Left lobe of liver (tissue), 2 donors: ENCODE measurements around the gene SUCO. TPM values are rescaled to one million over a fixed set of nuclear protein-coding genes. Genes with fewer than 3 reads are reported as not detected.
"Not testable (repeated sequence)": the region's sequence is repeated elsewhere in the genome, so short reads cannot be mapped to it uniquely, and the experiment has no call there.

Experiments
- ATAC-seq: fragments of 200-7000 bp; cut with Tn5 transposase; one replicate; pipeline ENCODE4 v1.9.1; 2020; ENCODE audit warnings: mild to moderate bottlenecking, moderate library complexity
- DNase-seq: peaks from one replicate; pipeline ENCODE4 v3.0.0-alpha.2; 2020; ENCODE audit warnings: low spot score
- total RNA-seq: library from RNA; stranded (reverse); gene quantifications from one replicate; pipeline ENCODE4 v1.2.1, GENCODE V29; 2021
- donor health status: DM: no; HTN: no; CAD: no; lungs with moderate emphysema.
- donor health status: DM: no; HTN: yes; CAD: no.

Gene SUCO, protein sequence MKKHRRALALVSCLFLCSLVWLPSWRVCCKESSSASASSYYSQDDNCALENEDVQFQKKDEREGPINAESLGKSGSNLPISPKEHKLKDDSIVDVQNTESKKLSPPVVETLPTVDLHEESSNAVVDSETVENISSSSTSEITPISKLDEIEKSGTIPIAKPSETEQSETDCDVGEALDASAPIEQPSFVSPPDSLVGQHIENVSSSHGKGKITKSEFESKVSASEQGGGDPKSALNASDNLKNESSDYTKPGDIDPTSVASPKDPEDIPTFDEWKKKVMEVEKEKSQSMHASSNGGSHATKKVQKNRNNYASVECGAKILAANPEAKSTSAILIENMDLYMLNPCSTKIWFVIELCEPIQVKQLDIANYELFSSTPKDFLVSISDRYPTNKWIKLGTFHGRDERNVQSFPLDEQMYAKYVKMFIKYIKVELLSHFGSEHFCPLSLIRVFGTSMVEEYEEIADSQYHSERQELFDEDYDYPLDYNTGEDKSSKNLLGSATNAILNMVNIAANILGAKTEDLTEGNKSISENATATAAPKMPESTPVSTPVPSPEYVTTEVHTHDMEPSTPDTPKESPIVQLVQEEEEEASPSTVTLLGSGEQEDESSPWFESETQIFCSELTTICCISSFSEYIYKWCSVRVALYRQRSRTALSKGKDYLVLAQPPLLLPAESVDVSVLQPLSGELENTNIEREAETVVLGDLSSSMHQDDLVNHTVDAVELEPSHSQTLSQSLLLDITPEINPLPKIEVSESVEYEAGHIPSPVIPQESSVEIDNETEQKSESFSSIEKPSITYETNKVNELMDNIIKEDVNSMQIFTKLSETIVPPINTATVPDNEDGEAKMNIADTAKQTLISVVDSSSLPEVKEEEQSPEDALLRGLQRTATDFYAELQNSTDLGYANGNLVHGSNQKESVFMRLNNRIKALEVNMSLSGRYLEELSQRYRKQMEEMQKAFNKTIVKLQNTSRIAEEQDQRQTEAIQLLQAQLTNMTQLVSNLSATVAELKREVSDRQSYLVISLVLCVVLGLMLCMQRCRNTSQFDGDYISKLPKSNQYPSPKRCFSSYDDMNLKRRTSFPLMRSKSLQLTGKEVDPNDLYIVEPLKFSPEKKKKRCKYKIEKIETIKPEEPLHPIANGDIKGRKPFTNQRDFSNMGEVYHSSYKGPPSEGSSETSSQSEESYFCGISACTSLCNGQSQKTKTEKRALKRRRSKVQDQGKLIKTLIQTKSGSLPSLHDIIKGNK (N-terminal part only)
- 6.1 TPM for total RNA-seq

DNA sequence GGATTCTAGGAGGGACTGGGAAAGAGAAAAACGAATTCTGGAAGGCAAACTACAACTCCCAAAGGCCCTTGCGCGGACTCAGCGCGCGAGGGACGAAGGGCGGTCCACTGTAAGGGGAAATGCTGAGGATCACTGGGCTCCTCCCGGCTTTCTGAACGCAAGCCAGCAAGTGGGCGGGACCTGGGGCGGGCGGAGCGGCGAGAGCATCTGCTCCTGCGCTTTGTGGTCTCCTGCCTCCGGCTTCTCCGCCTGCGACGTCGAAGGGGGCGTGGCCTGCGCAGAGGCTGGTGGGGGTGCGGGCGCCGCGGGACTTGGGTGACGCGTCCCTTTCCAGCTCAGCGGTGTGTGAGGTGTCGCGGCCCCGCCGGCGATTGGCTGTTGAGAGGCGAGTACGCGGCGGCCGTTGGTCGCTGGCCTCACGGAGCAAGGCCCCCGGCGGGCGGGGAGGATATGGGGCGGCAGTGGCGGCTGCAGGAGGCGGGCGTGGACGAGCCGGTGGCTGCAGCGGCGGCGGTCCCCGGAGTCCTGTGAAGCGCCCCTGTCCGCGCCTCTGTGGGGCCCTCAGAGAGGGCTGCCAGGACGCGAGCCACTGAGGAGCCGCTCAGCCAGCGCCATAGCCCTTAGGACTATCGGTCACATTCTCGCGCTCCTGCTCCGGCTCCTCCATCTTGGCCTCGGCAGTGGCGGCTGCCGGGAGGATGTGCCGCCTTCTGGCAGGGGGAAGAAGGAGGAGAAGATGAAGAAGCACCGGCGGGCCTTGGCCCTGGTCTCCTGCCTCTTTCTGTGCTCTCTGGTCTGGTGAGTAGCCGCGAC is at the start of gene SUCO:
Gene SUCO (plus strand): TSS at position 451 of the 813 bp plus-strand sequence. CDS start 286 bp downstream, at position 737.
- ATAC-seq: peak; percentile 91
- peak; percentile 100 for DNase-seq

DNA sequence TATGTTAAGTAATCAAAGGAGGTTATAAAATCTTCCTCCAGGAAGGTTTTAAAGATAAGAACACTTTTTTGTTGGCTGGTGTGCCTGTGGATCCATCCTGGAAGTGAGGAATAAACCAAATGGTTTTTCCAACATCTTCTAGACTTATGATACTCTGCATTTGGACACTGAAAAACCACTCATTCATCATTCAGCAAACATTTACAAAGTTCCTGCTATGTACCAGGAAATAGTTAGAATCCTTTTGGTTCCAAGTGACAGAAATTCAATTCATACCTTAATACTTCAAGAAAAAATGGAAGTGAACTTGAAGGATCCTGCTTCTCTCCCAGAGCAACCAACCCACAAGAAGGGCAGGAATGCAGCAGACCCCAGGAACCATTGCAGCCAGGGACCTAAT is 49.5 kb upstream of the SUCO start:
- DNase-seq (no peak), ATAC-seq (no peak)

DNA sequence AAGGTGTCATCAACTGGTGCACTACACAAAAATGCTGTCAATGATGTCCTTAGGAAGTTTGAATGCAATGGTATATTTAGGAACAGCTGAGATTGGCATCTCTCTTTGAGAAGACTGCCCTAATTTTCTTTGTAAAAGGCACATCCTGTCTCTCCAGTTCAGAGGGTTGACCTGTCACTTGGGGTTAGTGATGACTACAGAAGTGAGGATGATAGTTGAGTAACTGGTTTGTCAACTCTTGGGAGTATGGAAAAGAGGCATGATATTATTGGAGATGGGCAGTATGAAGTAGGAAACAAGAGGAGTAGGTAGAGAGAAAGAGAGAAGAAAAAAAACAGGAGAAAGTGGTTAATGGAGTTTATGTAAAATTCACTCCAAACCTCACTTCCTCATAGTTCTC is 48.7 kb upstream of the SUCO start:
- ATAC-seq (no peak), DNase-seq (no peak)

DNA sequence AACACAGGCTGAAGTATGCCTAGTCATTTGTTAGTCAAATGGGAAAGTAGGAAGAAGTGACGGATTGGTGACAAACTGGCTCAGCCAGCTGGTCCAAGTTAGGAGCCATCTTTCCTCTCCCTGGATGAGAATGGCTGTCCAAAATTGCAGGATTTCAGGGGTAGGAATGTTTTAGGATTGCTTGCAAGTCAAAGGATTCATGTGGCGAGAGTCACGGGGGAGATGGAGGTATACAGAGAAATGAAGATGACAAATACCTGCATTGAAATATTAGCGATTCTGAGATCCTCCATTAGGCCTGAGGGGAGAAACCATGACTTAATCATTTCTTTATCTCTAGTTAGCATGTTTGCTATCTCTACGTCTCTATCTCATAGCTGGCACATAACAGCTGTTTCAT is 47.3 kb upstream of the SUCO start:
- ATAC-seq (no peak), DNase-seq (no peak)

DNA sequence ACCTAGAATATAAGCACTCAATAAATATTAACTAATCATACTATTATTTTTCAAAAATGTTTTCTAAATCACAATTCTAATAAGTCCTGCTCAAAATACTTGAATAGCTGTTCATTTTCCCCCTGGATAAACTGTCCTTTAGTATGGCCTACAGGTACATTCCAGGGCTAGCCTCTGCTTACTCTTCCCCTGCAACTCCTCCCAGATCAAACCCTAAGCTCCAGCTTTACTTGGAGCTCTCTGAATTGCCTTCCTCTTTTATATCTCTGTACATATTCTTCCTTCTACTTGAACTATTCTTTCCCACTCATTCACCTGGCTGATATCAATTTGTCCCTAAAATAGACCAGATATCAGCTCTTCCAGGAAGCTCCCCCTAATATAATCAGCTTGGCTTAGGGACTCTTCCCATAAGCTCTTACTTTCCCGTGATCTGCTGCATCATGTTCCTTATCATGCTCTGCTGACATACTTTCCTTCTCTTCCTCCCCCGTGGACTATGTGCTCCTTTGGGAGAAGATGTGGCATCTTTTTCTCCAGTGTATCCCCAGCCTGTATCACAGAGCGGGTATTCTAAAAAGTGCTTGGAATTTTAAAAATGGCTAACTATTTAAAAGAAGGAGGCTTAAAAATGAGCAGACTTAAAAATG is 46.0 kb upstream of the SUCO start:
- DNase-seq (no peak), ATAC-seq (no peak)

DNA sequence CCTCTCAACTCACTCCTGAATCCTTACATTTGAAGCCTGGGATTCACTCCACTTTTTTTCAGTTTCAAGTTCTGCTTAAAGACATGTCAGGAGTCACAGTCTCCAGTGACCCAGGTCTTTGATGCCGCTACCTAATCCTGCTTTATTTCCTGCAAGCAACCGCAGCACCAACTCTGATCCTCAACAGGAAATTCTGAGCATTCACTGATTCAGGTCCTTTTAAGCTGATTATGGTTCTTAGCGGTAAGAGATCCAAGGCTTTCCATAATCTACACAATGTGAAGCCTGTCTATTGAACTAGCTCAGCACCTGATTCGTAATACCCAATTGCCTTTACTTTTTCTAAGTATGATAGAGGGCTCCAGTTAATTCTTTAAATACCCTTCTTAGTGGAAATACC is 45.4 kb upstream of the SUCO start:
- ATAC-seq (no peak), DNase-seq (no peak)

DNA sequence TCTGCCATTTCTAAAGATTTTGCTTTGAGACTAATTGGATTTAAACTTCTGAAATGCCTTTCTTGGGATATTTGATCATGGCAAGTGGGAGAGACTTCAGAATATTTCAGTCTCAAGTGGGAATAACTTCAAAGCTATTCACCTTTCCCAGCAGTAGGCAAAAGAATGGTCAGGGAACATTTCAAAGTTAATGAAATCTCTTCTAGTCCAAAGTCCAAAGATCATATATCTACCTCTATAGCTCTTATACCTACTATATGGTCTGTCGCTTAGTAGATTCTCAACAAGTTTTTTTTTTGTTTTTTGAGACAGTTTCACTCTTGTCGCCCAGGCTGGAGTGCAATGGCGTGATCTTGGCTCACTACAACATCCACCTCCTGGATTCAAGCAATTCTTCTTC is 44.6 kb upstream of the SUCO start:
- ATAC-seq: no peak
- no peak for DNase-seq

DNA sequence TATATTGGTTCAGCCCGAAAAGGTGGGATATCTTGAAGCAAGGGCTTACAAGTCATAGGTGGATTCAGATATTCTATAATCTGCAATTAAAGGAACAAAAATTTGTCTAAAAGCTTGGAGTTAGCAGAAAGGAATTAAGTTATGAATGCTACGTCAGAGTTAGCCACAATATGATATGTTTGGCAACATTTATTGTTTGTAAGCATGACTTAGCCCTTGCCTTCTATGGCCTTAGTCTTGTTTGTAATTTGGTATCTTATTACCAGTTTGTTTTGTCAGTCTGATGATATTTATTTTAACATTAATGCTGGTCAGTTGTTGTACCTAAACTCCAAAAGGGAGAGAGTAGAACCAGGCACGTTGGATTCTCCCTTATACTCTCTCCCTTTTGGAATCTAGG is 43.1 kb upstream of the SUCO start:
- no peak for ATAC-seq
- no peak for DNase-seq

DNA sequence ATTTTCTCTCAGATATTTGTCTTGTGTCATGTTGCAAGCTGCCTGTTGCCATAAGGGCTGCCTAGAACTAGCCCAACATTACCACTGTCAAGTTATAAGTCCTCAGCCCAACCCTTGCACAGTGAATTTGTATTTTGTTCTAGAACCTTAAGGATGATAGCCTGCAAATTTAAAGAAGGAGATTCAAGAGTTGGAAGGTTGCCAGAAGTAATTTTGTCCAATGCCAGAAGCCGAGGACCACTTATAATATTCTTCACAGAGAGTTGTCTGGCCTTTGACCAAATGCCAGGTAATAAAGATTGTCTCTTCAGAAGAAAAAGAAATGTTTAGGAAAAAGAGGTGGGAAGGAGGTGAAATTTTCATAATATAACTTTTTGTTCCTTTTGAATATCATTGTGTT is 40.5 kb upstream of the SUCO start:
- no peak for DNase-seq

DNA sequence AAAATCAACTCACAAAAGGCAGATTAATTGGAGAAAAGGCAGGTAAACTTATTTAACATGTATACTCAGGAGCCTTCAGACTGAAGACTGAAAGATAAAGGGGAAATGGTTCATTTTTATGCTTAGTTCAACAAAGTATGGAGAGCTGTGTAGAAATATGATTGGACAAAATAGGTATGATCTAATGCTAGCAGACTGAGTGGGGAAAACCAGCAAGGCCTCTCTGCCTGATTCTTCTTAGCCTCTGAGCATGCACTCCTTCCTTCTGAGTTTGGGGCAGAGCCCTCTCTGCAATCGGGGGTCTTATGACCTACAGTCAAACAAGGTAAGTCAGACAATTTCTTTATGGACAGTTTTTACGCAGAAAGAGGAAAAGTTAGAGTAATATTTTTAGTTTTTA is 38.8 kb upstream of the SUCO start:
- DNase-seq (no peak), ATAC-seq (no peak)

More for the DNA sequence above, 40.5 kb upstream of the SUCO start:
- no peak for ATAC-seq

DNA sequence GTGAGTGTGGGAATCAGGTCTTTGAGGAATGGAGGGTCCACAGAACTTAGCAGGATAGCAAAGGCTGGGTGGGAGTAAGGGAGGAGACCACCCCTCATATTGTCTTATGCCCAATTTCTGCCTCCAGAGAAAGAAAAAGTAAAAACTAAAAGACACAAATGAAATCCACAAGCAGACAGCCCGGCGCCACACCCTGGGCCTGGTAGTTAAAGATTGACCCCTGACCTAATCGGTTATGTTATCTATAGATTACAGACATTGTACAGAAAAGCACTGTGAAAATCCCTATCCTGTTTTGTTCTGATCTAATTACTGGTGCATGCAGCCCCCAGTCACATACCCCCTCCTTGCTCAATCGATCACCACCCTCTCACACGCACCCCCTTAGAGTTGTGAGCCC is 36.8 kb upstream of the SUCO start:
- not testable (repeated sequence) for DNase-seq, ATAC-seq

DNA sequence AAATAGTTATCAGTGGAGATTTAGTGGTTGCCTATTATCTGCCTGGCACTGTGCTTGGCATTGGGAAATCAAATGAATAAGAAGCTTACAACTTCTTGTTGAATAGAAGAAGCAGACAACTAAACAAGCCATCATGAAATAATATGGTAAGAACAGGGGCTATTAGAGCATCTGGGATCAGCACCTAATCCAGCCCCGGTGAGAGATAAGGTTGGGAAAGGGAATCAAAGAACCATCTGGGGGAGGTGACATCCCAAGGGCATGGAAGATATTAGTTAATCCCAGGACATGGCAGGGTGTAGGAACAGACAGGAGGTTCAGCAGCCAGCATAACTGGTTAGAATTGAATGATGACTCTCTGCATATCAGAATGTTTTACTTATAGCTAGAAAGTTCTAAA is 36.3 kb upstream of the SUCO start:
- ATAC-seq (no peak), DNase-seq (no peak)

DNA sequence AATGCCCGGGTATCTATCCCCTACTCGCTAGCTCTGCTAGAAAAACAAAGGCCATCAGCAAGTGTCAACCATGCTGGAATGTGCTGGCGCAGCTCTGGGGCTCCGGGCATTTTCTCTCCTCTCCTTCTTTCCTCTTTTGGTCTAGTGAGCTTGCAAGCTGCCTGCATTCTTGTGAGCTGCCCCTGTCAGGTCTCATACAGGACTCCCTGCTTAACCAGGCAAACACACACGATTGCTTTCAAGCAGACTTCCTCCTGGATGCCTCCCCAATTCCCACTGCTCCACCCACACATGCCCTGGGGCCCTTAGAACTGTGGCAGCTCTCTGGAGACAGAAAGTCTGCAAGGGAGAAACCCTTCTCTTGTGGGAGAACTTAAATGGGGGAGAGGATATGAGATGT is 35.7 kb upstream of the SUCO start:
- ATAC-seq (no peak), DNase-seq (no peak)

DNA sequence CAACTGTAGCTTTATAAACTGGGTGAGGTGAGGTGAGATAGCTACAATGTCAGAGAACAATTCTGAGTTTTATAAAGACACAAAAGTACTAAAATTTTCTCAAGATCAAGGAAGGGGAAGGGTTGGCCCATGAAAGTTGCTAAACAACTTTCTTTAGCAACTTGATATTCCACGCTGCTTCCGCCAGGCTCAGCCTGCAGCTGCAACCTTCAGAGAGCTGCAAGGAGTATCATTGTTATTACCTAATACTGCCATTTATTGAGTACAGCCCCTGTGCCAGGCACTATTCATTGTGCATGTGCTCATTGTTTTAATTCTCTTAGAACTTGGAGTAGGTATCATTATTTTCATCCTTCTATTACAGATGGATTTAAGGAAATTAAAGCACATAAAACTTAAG is 34.1 kb upstream of the SUCO start:
- no peak for ATAC-seq
- no peak for DNase-seq

DNA sequence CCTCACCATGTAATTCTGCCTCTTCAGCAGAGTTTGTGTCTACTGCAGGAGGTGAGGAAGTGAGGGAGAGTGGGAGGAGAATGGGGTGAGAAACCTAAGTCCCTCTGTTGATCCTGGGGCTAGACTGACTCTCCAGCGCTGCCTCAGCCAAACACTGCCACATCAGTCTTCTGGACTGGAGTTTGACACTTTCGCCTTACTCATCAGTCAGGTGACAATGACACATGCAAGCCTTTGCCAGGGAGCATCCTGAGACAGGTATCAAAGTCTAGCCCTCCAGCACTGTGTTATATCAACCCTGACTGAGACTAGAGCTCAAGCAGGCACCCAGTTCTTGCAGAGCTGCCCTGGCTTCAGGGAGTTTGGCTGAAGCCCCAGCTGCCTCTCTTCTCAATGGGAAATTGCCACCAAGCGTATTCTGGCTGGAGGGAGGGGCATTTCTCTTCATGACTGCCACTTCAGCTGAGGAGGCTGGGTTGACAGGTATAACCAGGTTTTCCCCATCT is 33.3 kb upstream of the SUCO start:
- DNase-seq: peak; percentile 57
- ATAC-seq: peak; percentile 97

DNA sequence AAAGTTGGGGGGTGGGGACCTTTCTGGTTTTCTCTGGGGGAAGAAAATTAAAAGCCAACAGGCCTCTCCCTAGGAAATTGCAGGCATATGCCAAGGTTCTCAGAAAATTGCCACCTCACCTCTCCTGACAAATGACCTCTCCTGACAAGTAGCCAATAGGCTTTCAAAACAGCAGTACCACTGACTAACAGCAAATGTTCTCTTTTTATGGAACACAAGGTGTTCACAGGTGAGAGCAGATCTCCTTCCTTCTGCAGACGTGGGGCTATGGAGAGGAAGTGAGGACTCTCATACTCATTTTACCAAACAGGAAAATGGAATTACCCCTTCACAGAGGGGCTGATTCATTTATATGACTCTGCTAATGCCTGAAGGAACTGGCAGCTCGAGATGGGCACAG is 32.7 kb upstream of the SUCO start:
- ATAC-seq (no peak), DNase-seq (no peak)

DNA sequence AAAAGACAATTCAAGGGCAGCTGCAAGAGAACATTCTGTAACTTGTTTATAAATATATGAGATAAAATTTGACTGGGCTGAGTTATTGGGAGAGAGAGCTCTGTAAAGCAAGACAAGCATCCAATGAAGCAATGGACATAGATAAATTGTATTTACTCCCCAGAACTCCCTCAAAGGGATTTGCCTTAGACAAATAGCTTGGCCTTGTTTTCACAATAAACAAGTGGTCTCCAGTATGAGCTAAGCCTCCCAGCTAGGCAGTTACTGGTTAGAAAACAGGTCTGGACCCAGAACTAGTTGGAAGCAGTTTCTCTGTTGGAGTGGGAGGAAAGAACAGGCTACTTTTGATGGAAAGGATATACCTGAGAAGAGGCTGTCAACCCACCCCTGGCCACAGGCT is 25.2 kb upstream of the SUCO start:
- ATAC-seq: no peak
- DNase-seq: no peak

DNA sequence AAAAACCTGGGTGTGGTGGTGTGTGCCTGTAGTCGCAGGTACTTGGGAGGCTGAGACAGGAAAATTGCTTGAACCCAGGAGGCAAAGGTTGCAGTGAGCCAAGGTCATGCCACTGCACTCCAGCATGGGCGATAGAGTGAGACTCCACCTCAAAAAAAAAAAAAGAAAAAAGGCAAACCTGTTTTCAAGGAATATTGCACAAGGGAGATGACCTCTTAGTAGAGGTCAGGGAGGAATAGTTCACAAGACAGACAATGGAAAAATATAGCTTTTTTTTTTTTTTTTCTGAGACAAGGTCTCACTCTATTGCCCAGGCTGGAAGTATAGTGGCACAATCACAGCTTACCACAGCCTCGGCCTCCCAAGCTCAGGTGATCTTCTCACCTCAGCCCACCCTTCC is 22.5 kb upstream of the SUCO start:
- DNase-seq (no peak), ATAC-seq (no peak)

DNA sequence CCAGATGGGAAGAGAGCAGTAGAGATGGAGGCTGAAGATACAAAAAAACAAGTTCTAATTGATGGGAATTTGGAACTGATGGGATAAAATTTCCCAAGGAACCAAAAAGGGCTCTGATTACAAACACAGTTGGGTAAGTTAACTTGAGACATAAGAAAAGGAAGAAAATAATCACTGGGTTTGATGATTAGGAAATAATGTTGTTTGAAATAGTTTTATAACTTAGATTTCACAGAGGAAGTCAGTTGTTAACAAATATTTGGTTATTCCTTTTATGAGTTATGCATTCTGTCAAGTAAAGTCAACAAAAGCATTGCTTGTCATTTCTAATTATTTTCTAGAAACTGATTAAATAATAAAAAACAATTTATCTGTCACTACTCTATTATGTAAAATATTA is 20.4 kb upstream of the SUCO start:
- no peak for ATAC-seq
- no peak for DNase-seq

DNA sequence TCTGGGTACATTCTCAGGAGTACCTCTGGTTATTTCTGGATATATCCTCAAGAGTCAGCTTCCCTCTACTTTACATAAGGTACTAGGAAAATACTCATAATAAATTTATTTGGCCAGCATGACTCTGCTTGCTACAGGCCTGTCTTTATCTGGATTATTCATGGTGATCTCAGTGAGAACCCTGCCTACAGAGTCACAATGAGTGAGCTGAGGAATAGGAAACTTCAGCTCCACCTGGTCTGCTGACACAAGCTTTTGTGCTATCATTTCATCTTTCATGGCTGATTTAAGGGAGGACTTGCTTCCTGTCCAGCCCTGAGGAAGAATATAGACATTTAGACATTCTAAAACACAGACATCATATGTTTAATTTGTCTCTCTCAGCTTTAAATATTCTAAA is 19.5 kb upstream of the SUCO start:
- no peak for ATAC-seq

More for the DNA sequence above, 19.5 kb upstream of the SUCO start:
- DNase-seq: no peak
